GM19467 (cell line): ENCODE results near the gene MRPS6.

Experiments
- ATAC-seq: cut with Tn5 transposase; IDR thresholded peaks from one replicate; pipeline ENCODE4 v1.9.1; 2021; ENCODE audit warnings: mild to moderate bottlenecking, moderate library complexity; ENCODE audit not compliant: unreplicated experiment

Gene MRPS6

DNA sequence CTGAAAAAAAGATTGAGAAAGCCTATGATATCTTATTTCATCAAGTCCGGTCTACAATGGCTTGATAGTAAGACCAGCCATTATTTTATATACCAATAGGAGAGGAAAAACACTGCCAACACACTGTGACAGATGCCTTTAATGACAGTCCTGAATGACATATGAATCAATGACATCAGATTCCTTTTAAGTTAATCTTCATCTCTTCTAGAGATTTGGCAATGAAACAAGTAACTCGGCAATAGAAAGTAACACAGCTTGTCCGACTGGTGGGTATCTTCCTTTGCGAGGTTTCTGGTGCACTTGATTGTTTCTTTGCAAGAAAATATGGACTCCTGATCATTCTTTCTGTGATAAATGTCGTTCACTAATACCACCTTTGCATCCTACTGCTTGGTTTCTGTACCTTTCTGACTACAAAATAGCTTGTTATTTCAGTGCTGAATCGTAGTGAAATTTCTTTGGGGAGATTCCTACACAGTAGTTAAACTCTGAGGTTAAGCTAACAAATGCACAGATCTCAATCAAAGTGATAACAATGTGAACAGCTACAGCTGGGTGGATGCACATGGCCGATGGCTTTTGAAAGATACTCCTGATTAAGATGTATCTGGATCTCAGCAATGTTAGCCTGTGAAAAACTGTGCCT, 104.7 kb downstream of the MRPS6 start:
- ATAC-seq: no peak

GRCh38 chr21:34179204-34179935, 106.0 kb downstream of the MRPS6 start:
- no peak for ATAC-seq

GRCh38 chr21:34180407-34180806, 107.0 kb downstream of the MRPS6 start:
- no peak for ATAC-seq

- no peak for ATAC-seq
Measured at GRCh38 chr21:34180826-34181359, 107.5 kb downstream of the MRPS6 start.

- ATAC-seq: no peak
Measured at GRCh38 chr21:34181431-34182039, 108.2 kb downstream of the MRPS6 start.

DNA sequence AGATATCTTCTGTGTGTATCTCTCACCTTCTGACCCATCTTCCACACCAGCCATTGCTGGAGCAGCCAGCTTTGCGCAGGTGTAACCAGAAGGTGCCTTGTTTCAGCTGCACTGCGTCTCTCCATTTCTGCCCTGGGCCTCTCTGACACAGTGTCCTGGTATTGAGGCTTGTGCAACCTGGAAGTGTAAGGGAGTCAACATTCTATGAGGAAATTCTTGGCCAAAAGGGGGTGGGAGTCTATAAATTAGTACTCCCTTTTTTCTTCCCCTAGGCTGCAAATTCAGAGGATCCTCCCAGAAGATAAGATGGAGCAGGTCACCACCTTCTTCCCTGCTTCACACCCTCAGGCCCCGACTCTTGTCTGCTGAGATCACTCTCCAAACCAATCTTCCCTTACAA, 109.1 kb downstream of the MRPS6 start:
- ATAC-seq: no peak

DNA sequence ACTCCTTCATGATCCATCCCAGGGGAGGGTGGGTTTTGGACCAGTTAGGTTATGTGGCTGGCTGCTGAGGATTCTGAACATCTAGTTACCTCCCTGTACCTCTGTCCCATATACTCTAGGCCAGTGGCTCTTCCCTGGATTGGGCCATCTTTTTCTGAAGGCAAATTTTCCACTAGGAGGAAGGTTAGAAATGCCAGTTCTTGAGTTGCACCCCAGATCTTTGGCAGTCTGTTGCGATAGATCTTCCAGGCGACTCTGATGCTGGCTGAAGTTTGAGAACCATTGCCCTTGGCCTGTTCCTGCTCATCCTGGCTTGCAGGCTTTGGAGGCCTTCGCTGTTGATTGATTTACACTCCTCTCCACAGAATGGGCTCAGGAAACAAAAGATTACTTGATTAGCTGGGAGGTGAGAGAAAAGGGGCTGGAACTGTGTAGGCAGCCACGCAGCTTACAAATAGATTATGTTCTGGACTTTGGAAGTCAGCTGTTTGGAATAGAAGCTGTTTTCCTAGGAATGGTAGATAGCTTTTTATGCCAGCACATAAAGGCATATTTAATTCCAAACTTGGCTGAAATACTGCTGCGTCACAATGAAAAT, 110.1 kb downstream of the MRPS6 start:
- ATAC-seq: no peak

DNA sequence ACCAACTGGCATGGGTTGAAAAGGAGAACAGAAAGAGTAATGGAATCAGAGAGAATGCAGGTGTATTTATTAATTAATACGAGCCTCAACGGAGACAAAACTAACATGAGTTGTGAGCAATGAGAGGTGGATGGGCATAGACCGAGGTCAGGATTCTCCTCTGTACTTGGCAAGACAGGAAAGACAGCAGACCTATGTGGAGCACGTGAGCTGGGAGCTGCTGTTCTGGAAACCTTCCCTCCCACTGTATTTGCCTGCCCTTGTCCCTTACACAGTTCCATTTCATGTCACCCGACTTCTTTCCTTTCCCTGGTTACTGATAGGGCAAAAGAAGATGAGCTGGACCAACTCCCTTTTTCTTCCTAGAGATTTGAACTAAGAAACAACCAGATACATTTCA, 110.9 kb downstream of the MRPS6 start:
- no peak for ATAC-seq

DNA sequence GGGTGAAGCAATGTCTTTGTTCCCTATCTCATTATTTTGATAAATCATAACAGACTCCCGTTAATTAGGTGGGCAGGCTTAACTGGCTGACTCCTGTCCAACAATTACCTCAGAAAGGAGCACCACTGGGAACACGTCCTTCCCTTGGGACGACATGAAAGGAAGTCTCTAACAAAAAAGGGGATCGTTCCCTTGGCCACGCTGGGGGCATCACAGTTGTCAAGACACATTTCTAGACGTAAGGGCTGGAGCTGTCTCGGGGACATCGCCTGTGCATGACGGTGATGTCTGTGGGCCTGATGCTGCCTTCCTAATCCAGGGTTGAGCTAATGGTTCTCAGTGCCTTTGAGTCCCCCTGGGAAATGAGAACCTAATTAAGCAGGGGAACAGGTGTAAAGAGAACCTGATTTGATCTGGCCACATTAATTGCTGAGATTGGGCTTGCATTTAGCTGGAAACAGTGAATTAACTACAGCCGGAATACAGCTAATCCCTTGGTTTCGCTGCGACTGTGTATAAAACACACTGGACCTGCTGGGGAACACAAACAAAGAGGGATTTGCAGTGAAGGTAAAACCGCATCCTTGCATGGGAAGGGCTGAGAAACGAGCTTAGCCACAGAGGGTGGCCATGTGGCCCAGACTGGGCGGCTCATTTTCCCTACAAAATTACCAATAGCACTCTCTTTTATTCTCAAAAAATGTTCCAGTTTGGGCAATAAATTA, 111.8 kb downstream of the MRPS6 start:
- ATAC-seq: no peak

DNA sequence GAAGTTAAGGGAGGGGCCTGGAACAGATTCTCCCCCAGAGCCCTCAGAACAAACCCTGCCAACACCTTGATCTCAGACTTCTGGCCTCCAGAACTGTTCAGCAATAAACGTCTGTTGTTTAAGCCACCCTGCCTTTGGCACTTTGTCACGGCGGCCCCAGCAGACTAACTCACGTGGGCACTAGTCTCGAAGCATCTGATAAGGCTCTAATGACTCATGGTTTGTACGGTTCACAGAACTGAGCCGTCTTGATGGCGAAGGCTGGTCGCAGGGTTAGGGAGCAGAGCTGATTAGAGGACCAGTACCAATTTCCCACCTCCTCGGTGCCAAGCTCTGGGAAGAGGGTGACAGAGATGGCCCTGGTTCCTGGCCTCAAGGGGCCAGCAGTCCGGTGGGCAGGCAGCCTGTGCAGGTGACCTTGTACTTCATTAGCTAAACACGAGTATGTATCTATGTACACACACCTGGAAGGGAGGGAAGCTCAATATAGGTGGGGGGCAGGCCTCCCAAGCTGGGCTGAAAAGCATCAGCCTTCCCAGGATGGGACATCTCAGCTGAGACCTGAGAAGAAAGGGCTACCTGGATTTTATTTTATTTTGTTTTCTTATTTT, 112.8 kb downstream of the MRPS6 start:
- no peak for ATAC-seq

DNA sequence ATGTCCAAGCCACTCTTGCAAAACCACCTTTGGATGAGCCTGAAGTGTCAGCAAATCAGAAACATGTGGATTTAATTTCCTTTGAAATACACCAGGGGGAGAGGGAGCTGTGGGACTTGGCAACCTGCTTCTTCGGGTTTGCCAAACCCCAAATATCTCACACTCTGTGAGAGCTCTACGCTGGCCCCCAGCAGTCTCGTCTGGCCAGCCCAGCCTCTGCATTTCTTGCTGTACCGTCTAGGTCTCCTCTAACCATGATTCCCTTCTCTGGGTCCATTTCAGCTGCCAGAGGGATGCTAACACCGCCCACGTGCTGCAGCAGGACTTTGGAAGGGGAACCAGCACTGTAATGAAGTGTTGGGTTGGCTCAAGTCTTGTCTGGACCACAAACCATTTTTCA, 114.6 kb downstream of the MRPS6 start:
- ATAC-seq: no peak

GRCh38 chr21:34189506-34189905, 116.1 kb downstream of the MRPS6 start:
- no peak for ATAC-seq

DNA sequence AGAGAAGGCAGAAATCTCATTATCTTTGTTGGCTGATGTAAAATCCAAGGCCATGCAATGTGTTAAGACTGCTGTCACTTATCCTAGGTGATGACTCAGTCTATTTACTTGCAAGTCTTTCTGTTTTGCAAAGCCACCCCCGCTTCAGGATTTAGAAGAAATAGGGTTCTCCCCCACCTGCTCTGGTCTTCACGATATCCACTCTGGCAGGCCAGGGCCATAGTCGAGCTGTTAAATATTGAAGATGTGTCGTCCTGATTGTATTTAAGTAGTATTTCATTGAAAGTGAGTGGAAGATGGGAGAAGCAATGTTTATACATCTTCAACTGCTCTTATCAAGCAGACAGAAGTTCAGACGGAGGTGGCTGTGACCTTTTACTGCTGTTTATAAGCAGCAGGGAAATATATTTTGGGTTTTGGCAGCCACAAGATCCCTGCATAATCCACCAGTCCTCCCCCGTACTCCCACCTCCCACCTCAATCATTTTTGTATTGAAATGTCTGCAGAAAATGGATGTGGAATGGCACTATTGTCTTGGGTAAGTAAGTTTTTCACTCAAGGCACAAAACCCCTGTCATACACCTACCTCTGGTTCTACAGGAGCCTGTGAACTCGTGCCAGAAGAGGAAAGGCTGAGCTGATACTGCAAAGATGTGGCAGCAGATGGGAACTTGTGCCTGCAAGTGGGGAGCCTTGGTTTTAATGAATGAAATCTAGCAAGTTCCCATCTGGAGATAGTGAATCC, 117.4 kb downstream of the MRPS6 start:
- ATAC-seq: no peak

DNA sequence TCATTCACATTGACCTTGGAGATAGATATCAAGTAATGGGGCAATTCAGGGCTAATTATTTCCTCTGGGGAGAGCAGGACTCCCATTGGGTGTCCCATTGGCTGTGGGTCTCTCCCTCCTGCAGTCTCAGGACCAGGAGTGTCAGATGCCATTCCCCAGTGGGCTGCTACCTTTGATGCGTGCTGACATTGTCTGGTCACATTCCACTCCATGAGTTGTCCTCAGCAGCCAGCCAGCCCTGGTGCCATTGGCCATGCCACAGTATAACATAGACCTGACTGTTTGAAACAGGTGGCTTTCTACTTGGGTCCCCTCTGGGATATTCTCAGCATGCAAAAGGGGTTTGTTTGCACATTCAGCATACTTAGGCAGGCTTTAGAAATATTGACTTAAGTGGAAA, 118.5 kb downstream of the MRPS6 start:
- ATAC-seq: no peak
